H1 (cell line): ENCODE results near the gene RIN1. TPM values are rescaled to one million over a fixed set of nuclear protein-coding genes. Genes with fewer than 3 reads are reported as not detected.

Source experiments
- CTCF ChIA-PET: fragments of 300-600 bp; sonication (Branson Sonifier 250); formaldehyde crosslinking; loops from one replicate; lab custom pipeline; 2021; ENCODE audit not compliant: partially characterized antibody; lab: Charles Lee
- POLR2A ChIA-PET: fragments of 300-600 bp; sonication (Branson Sonifier 250); formaldehyde crosslinking; loops from one replicate; lab custom pipeline; 2021; ENCODE audit warnings: inconsistent platforms; ENCODE audit not compliant: partially characterized antibody; lab: Charles Lee
- DNase-seq, 2 experiments: peaks; one replicate each; pipeline versions ENCODE4 v3.0.0 to v3.0.0-alpha.2; 2010 to 2022; ENCODE audit warnings: low spot score in 2 of 2, low read depth in 1 of 2, mixed read lengths in 1 of 2
- FAIRE-seq: peaks from 2 replicates; lab custom pipeline; 2011; peaks lifted over from hg19 to GRCh38; lab: Jason Lieb, UNC
- H2AFZ ChIP-seq: 2 replicates; pipeline ENCODE4 v1.8.1; 2012; ENCODE audit warnings: low read length, inconsistent platforms
- H2AK5ac ChIP-seq: 2 replicates; pipeline ENCODE4 v1.6.1; 2013; ENCODE audit warnings: low read depth, low read length
- H2BK120ac ChIP-seq: replicated peaks from 2 replicates; pipeline ENCODE3; 2013; ENCODE audit warnings: low read depth, low read length, inconsistent platforms
- H2BK12ac ChIP-seq: 2 replicates; pipeline ENCODE4 v1.6.1; 2013; ENCODE audit warnings: low read depth, low read length
- H2BK15ac ChIP-seq: 2 replicates; pipeline ENCODE4 v1.6.1; 2013; ENCODE audit warnings: low read length
- H2BK20ac ChIP-seq: 2 replicates; pipeline ENCODE4 v1.6.1; 2013; ENCODE audit warnings: low read length
- H2BK5ac ChIP-seq: 2 replicates; pipeline ENCODE4 v1.6.1; 2013; ENCODE audit warnings: low read depth, low read length
- H3K14ac ChIP-seq: 2 replicates; pipeline ENCODE4 v1.6.1; 2013; ENCODE audit warnings: inconsistent platforms; ENCODE audit not compliant: insufficient read length
- H3K18ac ChIP-seq: 2 replicates; pipeline ENCODE4 v1.6.1; 2013; ENCODE audit warnings: low read length; ENCODE audit errors: extremely low read depth
- H3K23ac ChIP-seq: 2 replicates; pipeline ENCODE4 v1.6.1; 2013; ENCODE audit warnings: inconsistent platforms; ENCODE audit not compliant: insufficient read length
- H3K23me2 ChIP-seq: 2 replicates; pipeline ENCODE4 v1.6.1; 2013; ENCODE audit warnings: low read depth, low read length
- H3K27ac ChIP-seq: 2 replicates; pipeline ENCODE4 v1.6.1; 2011; ENCODE audit warnings: low read depth, low read length, inconsistent platforms
- H3K27me3 ChIP-seq, 4 experiments: replicated peaks in 1 of 4; 1 replicate in 1 of 4; 2 replicates in 3 of 4; pipeline versions ENCODE4 v1.6.1 to v1.8.1; 2011 to 2013; ENCODE audit warnings: low read length in 3 of 4, mild to moderate bottlenecking in 3 of 4, inconsistent platforms in 2 of 4, mixed read lengths in 2 of 4, moderate library complexity in 1 of 4; ENCODE audit not compliant: control insufficient read depth in 3 of 4, insufficient read depth in 3 of 4; ENCODE audit errors: extremely low read depth in 1 of 4
- H3K36me3 ChIP-seq, 4 experiments: 2 replicates each; pipeline versions ENCODE4 v1.6.1 to v1.8.1; 2011 to 2013; ENCODE audit warnings: mild to moderate bottlenecking in 4 of 4, low read length in 3 of 4, moderate library complexity in 2 of 4, control low read depth in 1 of 4, inconsistent platforms in 1 of 4; ENCODE audit not compliant: insufficient read depth in 4 of 4, control insufficient read depth in 2 of 4
- H3K4ac ChIP-seq: replicated peaks from 2 replicates; pipeline ENCODE3; 2013; ENCODE audit warnings: low read length, low read depth, mixed read lengths, inconsistent platforms; ENCODE audit not compliant: insufficient read length
- H3K4me1 ChIP-seq, 4 experiments: replicated peaks in 1 of 4; 1 replicate in 1 of 4; 2 replicates in 3 of 4; pipeline versions ENCODE4 v1.6.1 to v1.8.1; 2011 to 2013; ENCODE audit warnings: low read length in 3 of 4, inconsistent platforms in 2 of 4, mixed read lengths in 1 of 4; ENCODE audit not compliant: insufficient read depth in 4 of 4, control insufficient read depth in 3 of 4
- H3K4me2 ChIP-seq, 2 experiments: 2 replicates each; pipeline versions ENCODE4 v1.6.1 to v1.8.1; 2011 to 2013; ENCODE audit warnings: low read depth in 2 of 2, low read length in 2 of 2, control low read depth in 1 of 2, inconsistent platforms in 1 of 2, mild to moderate bottlenecking in 1 of 2; ENCODE audit not compliant: insufficient read depth in 1 of 2
- H3K4me3 ChIP-seq, 4 experiments: fragments of 200-600, 300-600 bp in 1 of 4; sonication (generic), shearing (Covaris generic), sonication (Bioruptor Twin) in 1 of 4; 2 replicates each; pipeline versions ENCODE4 v1.5.1 to v1.8.1; 2011 to 2016; ENCODE audit warnings: low read length in 4 of 4, low read depth in 3 of 4, control low read depth in 2 of 4, inconsistent platforms in 2 of 4, mild to moderate bottlenecking in 2 of 4, mixed read lengths in 1 of 4, moderate library complexity in 1 of 4; ENCODE audit not compliant: insufficient read depth in 2 of 4; ENCODE audit errors: extremely low read depth in 1 of 4
- H3K56ac ChIP-seq: replicated peaks from 2 replicates; pipeline ENCODE3; 2013; ENCODE audit warnings: low read depth, mild to moderate bottlenecking, mixed read lengths, low read length, inconsistent platforms; ENCODE audit not compliant: insufficient read length
- H3K79me1 ChIP-seq: 2 replicates; pipeline ENCODE4 v1.6.1; 2013; ENCODE audit warnings: low read depth, low read length, control low read depth
- H3K79me2 ChIP-seq, 2 experiments: 2 replicates each; pipeline versions ENCODE4 v1.6.1 to v1.8.1; 2012 to 2013; ENCODE audit warnings: low read length in 2 of 2, mild to moderate bottlenecking in 2 of 2, inconsistent platforms in 1 of 2; ENCODE audit not compliant: insufficient read depth in 2 of 2, control insufficient read depth in 1 of 2
- H3K9ac ChIP-seq, 4 experiments: replicated peaks in 1 of 4; 1 replicate in 1 of 4; 2 replicates in 3 of 4; pipeline versions ENCODE4 v1.6.1 to v1.8.1; 2011 to 2013; ENCODE audit warnings: low read depth in 3 of 4, low read length in 3 of 4, control low read depth in 2 of 4, mild to moderate bottlenecking in 2 of 4, moderate library complexity in 2 of 4, inconsistent platforms in 1 of 4; ENCODE audit errors: extremely low read depth in 1 of 4
- H3K9me3 ChIP-seq, 2 experiments: 2 replicates each; pipeline versions ENCODE4 v1.6.1 to v1.8.1; 2012 to 2013; ENCODE audit warnings: mild to moderate bottlenecking in 2 of 2, moderate library complexity in 2 of 2, control low read depth in 1 of 2, inconsistent platforms in 1 of 2, low read depth in 1 of 2, low read length in 1 of 2, mixed read lengths in 1 of 2; ENCODE audit not compliant: insufficient read depth in 2 of 2
- H4K20me1 ChIP-seq, 2 experiments: replicated peaks in 1 of 2; 2 replicates each; pipeline versions ENCODE3 to v1.8.1; 2011 to 2013; ENCODE audit warnings: inconsistent platforms in 2 of 2, low read length in 2 of 2, mild to moderate bottlenecking in 1 of 2; ENCODE audit not compliant: insufficient read depth in 2 of 2, control insufficient read depth in 1 of 2
- H4K5ac ChIP-seq: 2 replicates; pipeline ENCODE4 v1.6.1; 2013; ENCODE audit warnings: low read length, low read depth, mixed read lengths, inconsistent platforms; ENCODE audit not compliant: insufficient read length
- H4K8ac ChIP-seq: 2 replicates; pipeline ENCODE4 v1.8.0; 2013; ENCODE audit warnings: mild to moderate bottlenecking, moderate library complexity, low read length, inconsistent platforms; ENCODE audit not compliant: insufficient read depth; ENCODE audit errors: extremely low read depth
- H4K91ac ChIP-seq: replicated peaks from 2 replicates; pipeline ENCODE3; 2013; ENCODE audit warnings: low read length, mixed read lengths, inconsistent platforms; ENCODE audit not compliant: insufficient read length
- BACH1 ChIP-seq: IDR thresholded peaks from 2 replicates; pipeline ENCODE4 v1.6.1; 2012; ENCODE audit warnings: low read length, improper control_type of control experiment
- CBX5 ChIP-seq: fragments of 300-800, 300-1000 bp; sonication (generic); IDR thresholded peaks from 2 replicates; pipeline ENCODE4 v1.7.1; 2016; ENCODE audit warnings: antibody characterized with exemption, low read length, low read depth
- CBX8 ChIP-seq: fragments of 300-800, 300-1000 bp; sonication (generic); IDR thresholded peaks from 2 replicates; pipeline ENCODE4 v1.7.1; 2016; ENCODE audit warnings: low read depth, low read length, borderline replicate concordance
- CREB1 ChIP-seq: IDR thresholded peaks from 2 replicates; pipeline ENCODE4 v1.6.1; 2012; ENCODE audit warnings: inconsistent platforms
- MAFK ChIP-seq: IDR thresholded peaks from 2 replicates; pipeline ENCODE4 v1.6.1; 2012; ENCODE audit warnings: low read depth, mild to moderate bottlenecking, improper control_type of control experiment, low read length
- POLR2AphosphoS5 ChIP-seq: IDR thresholded peaks from 2 replicates; pipeline ENCODE4 v1.6.1; 2011; ENCODE audit warnings: low read depth, low read length
- SIX5 ChIP-seq: IDR thresholded peaks from 2 replicates; pipeline ENCODE4 v1.6.1; 2011; ENCODE audit warnings: mild to moderate bottlenecking, low read depth, low read length
- WGBS, 2 experiments: shearing (Covaris generic) in 1 of 2; methylation state at CpG; one replicate each; pipeline versions ENCODE4 v1.1.6 to v1.1.7; 2013 to 2015; ENCODE audit warnings: low lambda C conversion rate in 2 of 2, mixed read lengths in 2 of 2, inconsistent platforms in 1 of 2, low coverage in 1 of 2, missing lambda C conversion rate in 1 of 2; ENCODE audit not compliant: insufficient replicate concordance in 2 of 2, insufficient coverage in 1 of 2, insufficient read length in 1 of 2; ENCODE audit errors: extremely low coverage in 1 of 2, missing lambda C conversion rate in 1 of 2; 5-methylcytosine and 5-hydroxymethylcytosine counted together
- polyA plus RNA-seq, 7 experiments: library from polyadenylated mRNA; depleted of rRNA in 3 of 7; stranded (reverse) in 5 of 7; unstranded in 2 of 7; fragments of >200 nt in 5 of 7; fragments of 200-250 nt in 2 of 7; gene quantifications; 1 replicate in 5 of 7; 2 replicates in 1 of 7; 4 replicates in 1 of 7; pipeline versions ENCODE4 v1.2.1 to v1.2.3, GENCODE V29; 2011 to 2013; ENCODE audit warnings: missing spikeins in 2 of 7, mixed read lengths in 2 of 7
- total RNA-seq: library from RNA; stranded (reverse); fragmentation: NEBNext Ultra II Directional; extraction: Animal tissue kit (Norgen Biotek cat#: 25700); gene quantifications from 2 replicates; pipeline ENCODE4 v1.2.1, GENCODE V29; 2021
- TF ChIP-seq, protein P1 (sequence below): IDR thresholded peaks from 2 replicates; pipeline ENCODE4 v1.6.1; 2011; ENCODE audit warnings: low read depth, mild to moderate bottlenecking, low read length; ENCODE audit not compliant: insufficient read depth
- TF ChIP-seq, protein P2 (sequence below): IDR thresholded peaks from 2 replicates; pipeline ENCODE4 v1.6.1; 2012; ENCODE audit warnings: inconsistent platforms

Gene RIN1
- total and polyA plus RNA-seq, 2 of the 8 experiments (the other 6 are each of a cell fraction or from before 2014, with no cell fraction given), result 2.5 to 5.4 TPM

- 91% methylated on average over 6 of the region's 6 CpGs; no CpG with 5 or more reads in 1 of the 2 experiments for WGBS, 2 experiments
- Histone ChIP-seq H3K9ac (no peak overlapping the region), H3K56ac (no peak overlapping the region), H3K23ac (no peak overlapping the region), H2AFZ (no peak overlapping the region), H3K18ac (no peak overlapping the region), H3K14ac (no peak overlapping the region), H2AK5ac (no peak overlapping the region), H4K8ac (no peak overlapping the region; the same call in 1 of the 2 replicates), H3K23me2 (peaks cover 7% of the 10 kb centered on the region; the same call in 1 of the 2 replicates), H3K4me2 (no peak overlapping the region; a peak in 1 of 4 replicates), H4K20me1 (peaks cover 11 to 34% of the 10 kb centered on the region in 2 experiments), H3K27me3 (no peaks in the 10 kb centered on the region), H3K4ac (no peak overlapping the region), H4K91ac (no peak overlapping the region), H2BK12ac (no peak overlapping the region), H3K79me1 (peaks cover 9% of the 10 kb centered on the region; the same call in 1 of the 2 replicates), H3K79me2 (peaks cover 0 to 16% of the 10 kb centered on the region in 2 experiments; a peak in 2 of 4 replicates), H2BK20ac (no peak overlapping the region), H2BK5ac (0 out of 2 replicates have a peak overlapping the region, but pooled peaks have one; percentile 28), H3K36me3 (peaks cover 22 to 49% (median 45%) of the 10 kb centered on the region in 4 experiments), H2BK15ac (no peak overlapping the region), H3K9me3 (no peaks in the 10 kb centered on the region), H3K4me1 (peaks cover 0 to 8% (median 7%) of the 10 kb centered on the region in 4 experiments; a peak in 6 of 7 replicates), H2BK120ac (no peak overlapping the region), H3K4me3 (no peak overlapping the region), H3K27ac (0 out of 2 replicates have a peak overlapping the region, but pooled peaks have one; percentile 4), H4K5ac (no peak overlapping the region)
- FAIRE-seq (no peak), DNase-seq (no peak)
- ChIA-PET POLR2A (interaction anchor here (0.8 to 28.0 kb wide), 4 partner anchors 17 to 83 kb away, joined by 3 to 487 read pairs (median 6); partner anchors contain the start of genes B4GAT1 and BRMS1), CTCF (interaction anchor here (0.9 kb wide), 1 partner anchor 51 kb away, joined by 3 read pairs; no protein-coding TSS in a partner anchor)
- TF ChIP-seq CBX5 (no peak), CBX8 (no peak), CREB1 (no peak), MAFK (no peak), SIX5 (no peak), BACH1 (no peak), POLR2AphosphoS5 (no peak)
- TF ChIP-seq, protein P1, sequence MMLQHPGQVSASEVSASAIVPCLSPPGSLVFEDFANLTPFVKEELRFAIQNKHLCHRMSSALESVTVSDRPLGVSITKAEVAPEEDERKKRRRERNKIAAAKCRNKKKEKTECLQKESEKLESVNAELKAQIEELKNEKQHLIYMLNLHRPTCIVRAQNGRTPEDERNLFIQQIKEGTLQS, result no peak
- TF ChIP-seq, protein P2, sequence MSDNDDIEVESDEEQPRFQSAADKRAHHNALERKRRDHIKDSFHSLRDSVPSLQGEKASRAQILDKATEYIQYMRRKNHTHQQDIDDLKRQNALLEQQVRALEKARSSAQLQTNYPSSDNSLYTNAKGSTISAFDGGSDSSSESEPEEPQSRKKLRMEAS, result no peak
These were observed 32.2 kb upstream of the RIN1 start for GRCh38 chr11:66368484-66368883.
